Progenitor cell of endocrine pancreas (in vitro differentiated cells): ENCODE results near the gene DRG2. TPM values are rescaled to one million over a fixed set of nuclear protein-coding genes. Genes with fewer than 3 reads are reported as not detected.

Experiments
- DNase-seq: peaks from one replicate; pipeline ENCODE4 v3.0.0; 2021; ENCODE audit warnings: low spot score; ENCODE audit not compliant: unreplicated experiment
- H3K27ac Mint-ChIP-seq: 2 replicates; pipeline ENCODE4 v1.8.0; 2021; ENCODE audit warnings: mild to moderate bottlenecking, moderate library complexity, mixed read lengths
- H3K27me3 Mint-ChIP-seq: 2 replicates; pipeline ENCODE4 v1.8.0; 2021; ENCODE audit warnings: mixed read lengths
- H3K36me3 Mint-ChIP-seq: 2 replicates; pipeline ENCODE4 v1.8.0; 2022; ENCODE audit warnings: mixed read lengths; ENCODE audit not compliant: insufficient read depth
- H3K4me1 Mint-ChIP-seq: 2 replicates; pipeline ENCODE4 v1.8.0; 2021; ENCODE audit warnings: low read depth, mixed read lengths
- H3K4me3 Mint-ChIP-seq: 2 replicates; pipeline ENCODE4 v1.8.0; 2021; ENCODE audit warnings: low read depth, mild to moderate bottlenecking, moderate library complexity, mixed read lengths
- H3K9me3 Mint-ChIP-seq: 2 replicates; pipeline ENCODE4 v1.8.0; 2021; ENCODE audit warnings: low read depth, mixed read lengths
- CTCF ChIP-seq: fragments of 200-600 bp; sonication (generic); IDR thresholded peaks from one replicate; pipeline ENCODE4 v1.5.0; 2021; ENCODE audit warnings: antibody characterized with exemption, mild to moderate bottlenecking; ENCODE audit not compliant: unreplicated experiment
- total RNA-seq: library from RNA; stranded (reverse); gene quantifications from 2 replicates; pipeline ENCODE4 v1.2.1, GENCODE V29; 2021

The DRG2 gene
- total RNA-seq, 1 donor from 2014 or later: 42.9 TPM

GRCh38 chr17:18115517-18115916, 27.8 kb downstream of the DRG2 start:
- Mint-ChIP-seq H3K27ac (peak overlapping the region; percentile 68), H3K4me1 (no peaks in the 10 kb centered on the region), H3K36me3 (peaks cover 2% of the 10 kb centered on the region), H3K4me3 (no peak overlapping the region), H3K27me3 (no peaks in the 10 kb centered on the region), H3K9me3 (peaks cover 3% of the 10 kb centered on the region)
- DNase-seq: no peak
- TF ChIP-seq CTCF: no peak

GRCh38 chr17:18116078-18116477, 28.3 kb downstream of the DRG2 start:
- Mint-ChIP-seq H3K36me3 (peaks cover 2% of the 10 kb centered on the region), H3K9me3 (peaks cover 3% of the 10 kb centered on the region), H3K27ac (no peak overlapping the region), H3K4me1 (no peaks in the 10 kb centered on the region), H3K4me3 (no peak overlapping the region), H3K27me3 (no peaks in the 10 kb centered on the region)
- no peak for TF ChIP-seq CTCF
- DNase-seq: no peak

- Mint-ChIP-seq H3K4me1 (no peaks in the 10 kb centered on the region), H3K36me3 (peaks cover 2% of the 10 kb centered on the region), H3K9me3 (peaks cover 3% of the 10 kb centered on the region), H3K27ac (no peak overlapping the region), H3K27me3 (no peaks in the 10 kb centered on the region), H3K4me3 (no peak overlapping the region)
- TF ChIP-seq CTCF: no peak
- no peak for DNase-seq
These were observed 29.8 kb downstream of the DRG2 start for GRCh38 chr17:18117533-18117932.

GRCh38 chr17:18117982-18118975, 30.5 kb downstream of the DRG2 start:
- Mint-ChIP-seq H3K4me1 (no peaks in the 10 kb centered on the region), H3K27ac (no peak overlapping the region), H3K4me3 (no peak overlapping the region), H3K27me3 (no peaks in the 10 kb centered on the region), H3K9me3 (peaks cover 3% of the 10 kb centered on the region), H3K36me3 (peaks cover 2% of the 10 kb centered on the region)
- DNase-seq: no peak
- no peak for TF ChIP-seq CTCF

- no peak for TF ChIP-seq CTCF
- Mint-ChIP-seq H3K27ac (no peak overlapping the region), H3K4me3 (no peak overlapping the region), H3K4me1 (no peaks in the 10 kb centered on the region), H3K9me3 (peaks cover 3% of the 10 kb centered on the region), H3K27me3 (no peaks in the 10 kb centered on the region), H3K36me3 (peaks cover 2% of the 10 kb centered on the region)
- no peak for DNase-seq
These were observed 31.5 kb downstream of the DRG2 start for GRCh38 chr17:18119166-18119745.
